DOHH2 (cell line): ENCODE data around the gene TFR2.

Source experiments
- EZH2phosphoT487 ChIP-seq: fragments of 200-600 bp; sonication (generic); IDR thresholded peaks from 2 replicates; pipeline ENCODE4 v1.6.1; 2017; ENCODE audit warnings: borderline replicate concordance, mild to moderate bottlenecking, antibody characterized with exemption, low read length, moderate library complexity, mixed read lengths
- TF ChIP-seq, protein P1 (sequence below): fragments of 200-600 bp; sonication (generic); IDR thresholded peaks from one replicate; pipeline ENCODE4 v1.5.1; 2014; ENCODE audit warnings: antibody characterized with exemption, mild to moderate bottlenecking, low read depth, low read length; ENCODE audit not compliant: poor library complexity, severe bottlenecking

DNA sequence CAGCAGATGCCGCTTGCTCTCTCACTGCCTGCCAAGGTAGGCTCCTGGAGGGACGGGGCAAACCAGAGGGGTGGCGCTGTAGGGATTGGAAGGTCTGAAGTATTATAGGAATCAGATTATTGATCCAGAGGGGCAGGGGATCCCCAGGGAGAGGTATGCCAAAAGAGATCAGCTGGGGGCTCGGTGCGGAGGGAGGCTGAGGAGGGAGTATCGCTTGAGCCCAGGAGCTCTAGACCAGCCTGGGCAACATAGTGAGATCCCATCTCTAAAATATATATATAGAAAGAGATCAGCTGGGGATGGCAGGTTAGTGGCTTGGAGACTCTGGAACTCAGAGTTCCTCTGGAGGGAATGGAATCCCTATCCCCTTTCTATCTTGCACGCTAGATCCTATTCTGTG, 46.2 kb downstream of the TFR2 start:
- TF ChIP-seq, protein P1, sequence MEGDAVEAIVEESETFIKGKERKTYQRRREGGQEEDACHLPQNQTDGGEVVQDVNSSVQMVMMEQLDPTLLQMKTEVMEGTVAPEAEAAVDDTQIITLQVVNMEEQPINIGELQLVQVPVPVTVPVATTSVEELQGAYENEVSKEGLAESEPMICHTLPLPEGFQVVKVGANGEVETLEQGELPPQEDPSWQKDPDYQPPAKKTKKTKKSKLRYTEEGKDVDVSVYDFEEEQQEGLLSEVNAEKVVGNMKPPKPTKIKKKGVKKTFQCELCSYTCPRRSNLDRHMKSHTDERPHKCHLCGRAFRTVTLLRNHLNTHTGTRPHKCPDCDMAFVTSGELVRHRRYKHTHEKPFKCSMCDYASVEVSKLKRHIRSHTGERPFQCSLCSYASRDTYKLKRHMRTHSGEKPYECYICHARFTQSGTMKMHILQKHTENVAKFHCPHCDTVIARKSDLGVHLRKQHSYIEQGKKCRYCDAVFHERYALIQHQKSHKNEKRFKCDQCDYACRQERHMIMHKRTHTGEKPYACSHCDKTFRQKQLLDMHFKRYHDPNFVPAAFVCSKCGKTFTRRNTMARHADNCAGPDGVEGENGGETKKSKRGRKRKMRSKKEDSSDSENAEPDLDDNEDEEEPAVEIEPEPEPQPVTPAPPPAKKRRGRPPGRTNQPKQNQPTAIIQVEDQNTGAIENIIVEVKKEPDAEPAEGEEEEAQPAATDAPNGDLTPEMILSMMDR: no peak
- no peak for TF ChIP-seq EZH2phosphoT487
